DND-41 (cell line): ENCODE results near the gene AP5M1.

Experiments
- ATAC-seq: fragments of 200-7000 bp; cut with Tn5 transposase; 3 replicates; pipeline ENCODE4 v1.9.1; 2021; ENCODE audit warnings: low read depth; ENCODE audit not compliant: insufficient read depth
- DNase-seq: peaks from one replicate; pipeline ENCODE4 v3.0.0-alpha.2; 2020
- H2AFZ ChIP-seq: 2 replicates; pipeline ENCODE4 v1.6.0; 2012; ENCODE audit warnings: low read depth, low read length
- H3K27ac ChIP-seq: 2 replicates; pipeline ENCODE4 v1.5.1; 2012; ENCODE audit warnings: low read length, inconsistent platforms
- H3K27me3 ChIP-seq: fragments of 200-600 bp; sonication (generic); 2 replicates; pipeline ENCODE4 v1.6.0; 2012; ENCODE audit warnings: low read length, mild to moderate bottlenecking, inconsistent platforms; ENCODE audit not compliant: insufficient read depth, poor library complexity
- H3K36me3 ChIP-seq: 2 replicates; pipeline ENCODE4 v1.5.1; 2012; ENCODE audit warnings: low read length, inconsistent platforms; ENCODE audit not compliant: insufficient read depth
- H3K4me1 ChIP-seq: 2 replicates; pipeline ENCODE4 v1.5.1; 2012; ENCODE audit warnings: mild to moderate bottlenecking, low read length; ENCODE audit not compliant: insufficient read depth
- H3K4me2 ChIP-seq: 2 replicates; pipeline ENCODE4 v1.6.0; 2012; ENCODE audit warnings: mild to moderate bottlenecking, moderate library complexity, low read length, inconsistent platforms; ENCODE audit not compliant: insufficient read depth
- H3K4me3 ChIP-seq, 2 experiments: fragments of 200-600 bp in 1 of 2; shearing (Covaris generic) in 1 of 2; 2 replicates each; pipeline ENCODE4 v1.5.1; 2012 to 2016; ENCODE audit warnings: inconsistent platforms in 2 of 2, low read length in 2 of 2, mild to moderate bottlenecking in 2 of 2, low read depth in 1 of 2, moderate library complexity in 1 of 2
- H3K79me2 ChIP-seq: 2 replicates; pipeline ENCODE4 v1.6.0; 2012; ENCODE audit warnings: low read length, inconsistent platforms; ENCODE audit not compliant: insufficient read depth
- H3K9ac ChIP-seq: 2 replicates; pipeline ENCODE4 v1.6.0; 2012; ENCODE audit warnings: low read depth, mild to moderate bottlenecking, inconsistent platforms, low read length, moderate library complexity
- H3K9me3 ChIP-seq: 2 replicates; pipeline ENCODE4 v1.5.1; 2012; ENCODE audit warnings: low read length, moderate library complexity, mild to moderate bottlenecking, inconsistent platforms; ENCODE audit not compliant: insufficient read depth, severe bottlenecking
- H4K20me1 ChIP-seq: 2 replicates; pipeline ENCODE4 v1.6.0; 2012; ENCODE audit warnings: low read length; ENCODE audit not compliant: insufficient read depth
- EZH2 ChIP-seq: IDR thresholded peaks from 3 replicates; pipeline ENCODE4 v1.6.1; 2012; ENCODE audit warnings: borderline replicate concordance, low read depth, mild to moderate bottlenecking, moderate library complexity, low read length, inconsistent platforms; ENCODE audit not compliant: severe bottlenecking
- TF ChIP-seq, protein P1 (sequence below): IDR thresholded peaks from 2 replicates; pipeline ENCODE4 v1.5.1; 2012; ENCODE audit warnings: borderline replicate concordance, low read length, moderate library complexity, mild to moderate bottlenecking; ENCODE audit not compliant: poor library complexity, severe bottlenecking; ENCODE audit errors: extremely low read depth

The AP5M1 gene

DNA sequence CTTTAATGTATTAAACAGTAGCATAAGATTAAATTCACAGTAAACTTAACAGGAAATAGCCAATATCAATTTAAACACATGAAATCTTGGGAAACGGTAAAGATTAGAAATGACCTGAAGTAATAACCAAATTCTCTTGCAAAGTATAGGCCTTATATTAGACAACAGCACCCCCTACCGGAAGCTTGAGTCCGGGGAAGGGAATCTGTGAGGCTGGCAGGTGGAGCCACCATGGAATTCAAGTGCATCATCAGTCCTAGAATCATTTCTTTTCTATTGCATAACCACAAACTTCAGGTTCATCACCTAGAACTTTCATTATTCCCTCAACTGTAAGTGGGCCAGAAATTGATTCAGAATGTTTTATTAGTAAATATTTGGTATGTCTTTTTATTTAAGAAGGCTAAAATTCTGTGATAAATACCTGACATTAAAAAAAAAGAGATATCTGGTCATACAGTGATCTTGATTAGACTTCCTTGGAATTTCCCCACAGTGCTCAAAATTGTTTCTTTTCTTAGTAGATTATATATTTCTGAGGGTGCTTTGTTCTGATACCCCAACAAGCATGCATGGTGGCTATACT, 48.6 kb downstream of the AP5M1 start:
- Histone ChIP-seq H3K9me3 (no peaks in the 10 kb centered on the region), H3K4me1 (no peaks in the 10 kb centered on the region), H3K4me2 (no peak overlapping the region), H4K20me1 (no peaks in the 10 kb centered on the region), H3K9ac (no peak overlapping the region), H2AFZ (no peak overlapping the region), H3K36me3 (no peaks in the 10 kb centered on the region), H3K4me3 (no peak overlapping the region), H3K27ac (no peak overlapping the region), H3K27me3 (peaks cover 21% of the 10 kb centered on the region), H3K79me2 (no peaks in the 10 kb centered on the region)
- DNase-seq = peak; percentile 74
- ATAC-seq = peak; percentile 78
- TF ChIP-seq, protein P1, sequence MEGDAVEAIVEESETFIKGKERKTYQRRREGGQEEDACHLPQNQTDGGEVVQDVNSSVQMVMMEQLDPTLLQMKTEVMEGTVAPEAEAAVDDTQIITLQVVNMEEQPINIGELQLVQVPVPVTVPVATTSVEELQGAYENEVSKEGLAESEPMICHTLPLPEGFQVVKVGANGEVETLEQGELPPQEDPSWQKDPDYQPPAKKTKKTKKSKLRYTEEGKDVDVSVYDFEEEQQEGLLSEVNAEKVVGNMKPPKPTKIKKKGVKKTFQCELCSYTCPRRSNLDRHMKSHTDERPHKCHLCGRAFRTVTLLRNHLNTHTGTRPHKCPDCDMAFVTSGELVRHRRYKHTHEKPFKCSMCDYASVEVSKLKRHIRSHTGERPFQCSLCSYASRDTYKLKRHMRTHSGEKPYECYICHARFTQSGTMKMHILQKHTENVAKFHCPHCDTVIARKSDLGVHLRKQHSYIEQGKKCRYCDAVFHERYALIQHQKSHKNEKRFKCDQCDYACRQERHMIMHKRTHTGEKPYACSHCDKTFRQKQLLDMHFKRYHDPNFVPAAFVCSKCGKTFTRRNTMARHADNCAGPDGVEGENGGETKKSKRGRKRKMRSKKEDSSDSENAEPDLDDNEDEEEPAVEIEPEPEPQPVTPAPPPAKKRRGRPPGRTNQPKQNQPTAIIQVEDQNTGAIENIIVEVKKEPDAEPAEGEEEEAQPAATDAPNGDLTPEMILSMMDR = peak; percentile 94
- no peak for TF ChIP-seq EZH2

- Histone ChIP-seq H3K4me1 (no peaks in the 10 kb centered on the region), H3K4me3 (no peak overlapping the region), H2AFZ (no peak overlapping the region), H3K27ac (no peak overlapping the region), H3K27me3 (peaks cover 18% of the 10 kb centered on the region), H3K4me2 (no peak overlapping the region), H3K36me3 (no peaks in the 10 kb centered on the region), H4K20me1 (no peaks in the 10 kb centered on the region), H3K9me3 (no peaks in the 10 kb centered on the region), H3K79me2 (no peaks in the 10 kb centered on the region), H3K9ac (no peak overlapping the region)
- DNase-seq (no peak), ATAC-seq (no peak)
- TF ChIP-seq EZH2 = no peak
- TF ChIP-seq, protein P1 = no peak
Observed at GRCh38 chr14:57319636-57320192, 50.9 kb downstream of the AP5M1 start.

GRCh38 chr14:57323721-57324120, 55.0 kb downstream of the AP5M1 start:
- H3K4me1 ChIP-seq = no peaks in the 10 kb centered on the region
- peaks cover 16% of the 10 kb centered on the region for H3K27me3 ChIP-seq
- no peak overlapping the region for H3K9ac ChIP-seq
- H3K36me3 ChIP-seq = no peaks in the 10 kb centered on the region
- H2AFZ ChIP-seq = no peak overlapping the region
- no peak overlapping the region for H3K4me2 ChIP-seq
- H3K4me3 ChIP-seq = no peak overlapping the region
- no peak for TF ChIP-seq EZH2
- TF ChIP-seq, protein P1 = no peak
- DNase-seq = no peak
- no peaks in the 10 kb centered on the region for H4K20me1 ChIP-seq
- no peak for ATAC-seq
- no peaks in the 10 kb centered on the region for H3K79me2 ChIP-seq
- no peaks in the 10 kb centered on the region for H3K9me3 ChIP-seq
- H3K27ac ChIP-seq = no peak overlapping the region
